ENCODE measurements around the gene TLL1.

TLL1 gene

GRCh38 chr4:165864271-165864670 lies 8.8 kb upstream of the TLL1 start:
- Histone ChIP-seq H3K4me1 (no peaks in the 10 kb centered on the region), H3K4me3 (ENCODE audit: low read depth, low read length) (no peak overlapping the region), H3K36me3 (no peaks in the 10 kb centered on the region), H3K27me3 (peaks cover 5% of the 10 kb centered on the region), H3K9me3 (no peaks in the 10 kb centered on the region)
- no peak for DNase-seq
- TF ChIP-seq CTCF (IDR thresholded peaks at IDR 0.05; ENCODE audit: low read depth, low read length): peak; percentile 45

DNA sequence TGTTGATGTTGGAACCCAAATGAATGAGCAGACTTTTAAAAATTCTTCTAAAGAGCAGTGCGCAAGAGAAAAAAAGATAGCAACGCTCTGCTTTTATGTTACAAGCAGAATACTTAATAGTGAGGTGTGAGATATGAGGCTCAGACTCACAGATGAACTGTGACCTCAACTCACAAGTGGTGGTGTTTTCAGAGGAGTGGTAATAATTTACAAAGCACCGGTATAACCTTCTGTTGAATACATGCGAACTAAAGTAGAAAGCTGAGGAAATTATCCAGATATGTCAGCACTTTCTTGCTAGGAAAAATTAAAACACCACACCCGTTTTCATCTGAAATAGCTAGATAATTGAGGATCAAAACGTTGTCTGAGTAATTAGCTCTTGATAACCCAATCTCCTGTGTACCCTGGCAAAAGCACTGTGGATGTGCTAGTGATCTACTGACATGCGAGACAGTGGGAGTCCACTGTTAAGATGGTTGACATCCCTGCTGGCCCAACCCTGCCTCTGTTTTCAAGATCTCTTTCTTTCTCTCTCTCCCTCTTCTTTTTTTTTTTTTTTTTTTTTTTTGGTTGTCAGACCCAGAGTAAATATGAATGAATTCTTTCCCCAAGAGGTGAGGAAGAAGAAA lies 6.9 kb upstream of the TLL1 start:
- H3K4me1 ChIP-seq: no peaks in the 10 kb centered on the region
- no peak overlapping the region for H3K4me3 ChIP-seq (ENCODE audit: low read depth, low read length)
- no peak for DNase-seq
- no peaks in the 10 kb centered on the region for H3K36me3 ChIP-seq
- H3K27me3 ChIP-seq: peaks cover 18% of the 10 kb centered on the region
- no peak for TF ChIP-seq CTCF (IDR thresholded peaks at IDR 0.05; ENCODE audit: low read depth, low read length)
- H3K9me3 ChIP-seq: no peaks in the 10 kb centered on the region

DNA sequence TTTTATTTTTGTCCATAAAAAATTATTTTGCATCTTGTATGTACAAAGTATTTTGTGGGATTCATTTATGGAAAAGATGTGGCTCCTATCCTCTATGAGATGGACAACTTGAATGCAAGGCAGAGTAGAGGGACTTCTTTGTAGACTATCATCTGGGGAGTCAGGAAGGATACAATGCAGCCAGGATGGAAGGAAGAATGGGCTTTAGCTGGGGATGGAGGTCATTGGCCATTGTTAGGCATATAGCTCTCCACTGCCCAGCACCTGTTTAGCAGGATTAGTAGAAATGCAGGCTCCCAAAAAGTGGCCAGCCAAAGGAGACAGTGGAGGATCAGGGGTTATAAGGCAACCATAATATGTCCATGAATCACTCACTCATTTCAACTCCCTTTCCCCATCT lies 5.1 kb upstream of the TLL1 start:
- no peaks in the 10 kb centered on the region for H3K4me1 ChIP-seq
- H3K27me3 ChIP-seq: peaks cover 34% of the 10 kb centered on the region
- no peak overlapping the region for H3K4me3 ChIP-seq (ENCODE audit: low read depth, low read length)
- no peaks in the 10 kb centered on the region for H3K36me3 ChIP-seq
- DNase-seq: no peak
- no peaks in the 10 kb centered on the region; the same call in 1 of the 2 replicates for H3K9me3 ChIP-seq
- TF ChIP-seq CTCF (IDR thresholded peaks at IDR 0.05; ENCODE audit: low read depth, low read length): no peak

DNA sequence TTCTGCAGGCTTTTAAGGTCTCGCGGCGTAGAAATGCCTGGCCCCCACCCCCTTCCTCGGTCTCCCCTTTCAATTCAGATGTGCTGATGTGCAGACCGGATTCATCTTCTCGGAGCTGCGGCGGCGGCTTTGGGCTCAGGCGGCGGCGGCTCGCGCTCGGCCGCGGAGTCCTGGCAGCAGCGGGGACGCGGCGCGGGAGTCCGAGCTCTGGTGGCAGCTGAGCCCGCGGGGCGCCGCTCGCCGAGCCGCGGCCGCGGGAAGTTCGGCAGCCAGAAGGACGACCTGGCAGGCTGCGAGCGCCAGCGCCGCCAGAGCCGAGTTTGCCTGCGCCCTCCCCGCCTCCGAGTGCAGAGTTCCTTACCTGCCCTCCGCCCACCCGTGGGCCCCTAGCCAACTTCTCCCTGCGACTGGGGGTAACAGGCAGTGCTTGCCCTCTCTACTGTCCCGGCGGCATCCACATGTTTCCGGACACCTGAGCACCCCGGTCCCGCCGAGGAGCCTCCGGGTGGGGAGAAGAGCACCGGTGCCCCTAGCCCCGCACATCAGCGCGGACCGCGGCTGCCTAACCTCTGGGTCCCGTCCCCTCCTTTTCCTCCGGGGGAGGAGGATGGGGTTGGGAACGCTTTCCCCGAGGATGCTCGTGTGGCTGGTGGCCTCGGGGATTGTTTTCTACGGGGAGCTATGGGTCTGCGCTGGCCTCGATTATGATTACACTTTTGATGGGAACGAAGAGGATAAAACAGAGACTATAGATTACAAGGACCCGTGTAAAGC lies 448 bp downstream of the TLL1 start:
- peak overlapping the region; percentile 66 for H3K4me3 ChIP-seq (ENCODE audit: low read depth, low read length)

DNA sequence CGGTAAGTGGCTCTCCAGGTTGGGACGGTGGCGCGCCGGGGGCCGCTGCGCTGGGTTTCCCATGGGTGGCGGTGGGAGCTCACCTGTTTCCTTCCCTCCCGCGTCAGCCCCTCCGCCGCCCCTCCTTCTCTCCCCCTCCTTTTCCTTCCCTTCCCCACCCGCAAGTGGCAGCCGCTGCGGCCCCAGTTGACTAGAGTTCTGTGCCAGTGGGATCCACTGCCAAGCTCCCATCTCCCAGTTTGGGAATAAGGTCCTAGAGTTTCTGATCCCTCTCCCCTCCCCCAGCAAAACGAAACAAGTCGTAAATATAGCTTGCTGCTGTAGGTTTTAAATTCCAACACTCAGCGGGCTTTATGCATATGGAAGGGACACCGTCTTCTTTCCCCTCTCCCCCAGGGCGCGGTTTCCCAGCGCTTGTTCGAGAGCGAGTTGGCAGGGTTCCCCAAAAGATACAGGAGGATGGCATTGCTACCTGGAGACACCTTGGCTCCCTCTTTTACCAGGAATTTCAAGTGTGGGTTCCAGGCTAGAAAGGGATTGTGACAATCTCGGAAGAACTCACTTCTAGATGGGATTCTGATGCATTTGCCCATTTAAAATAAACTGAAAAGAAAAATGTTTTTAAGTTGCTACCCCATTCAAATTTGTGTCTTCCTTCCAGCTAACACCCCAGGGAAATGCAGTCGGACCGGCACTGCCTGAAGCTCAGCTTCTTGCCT lies 1.2 kb downstream of the TLL1 start:
- Histone ChIP-seq H3K27me3 (peaks cover 71% of the 10 kb centered on the region), H3K9me3 (no peaks in the 10 kb centered on the region; the same call in 1 of the 2 replicates), H3K36me3 (no peaks in the 10 kb centered on the region), H3K4me1 (no peaks in the 10 kb centered on the region), H3K4me3 (ENCODE audit: low read depth, low read length) (no peak overlapping the region)
- TF ChIP-seq CTCF (IDR thresholded peaks at IDR 0.05; ENCODE audit: low read depth, low read length): no peak
- no peak for DNase-seq

More for the DNA sequence above, 448 bp downstream of the TLL1 start:
- Histone ChIP-seq H3K4me1 (no peaks in the 10 kb centered on the region), H3K27me3 (peaks cover 71% of the 10 kb centered on the region), H3K9me3 (no peaks in the 10 kb centered on the region; the same call in 1 of the 2 replicates), H3K36me3 (no peaks in the 10 kb centered on the region)
- DNase-seq: peak; percentile 50
- TF ChIP-seq CTCF (IDR thresholded peaks at IDR 0.05; ENCODE audit: low read depth, low read length): no peak
